Omental fat pad (tissue), 4 donors: ENCODE measurements around the gene RGPD6. TPM values are rescaled to one million over a fixed set of nuclear protein-coding genes. Genes with fewer than 3 reads are reported as not detected.
"Not testable (repeated sequence)": the region's sequence is repeated elsewhere in the genome, so short reads cannot be mapped to it uniquely, and the experiment has no call there.

ENCODE experiments used
- ATAC-seq: fragments of 150-250 bp; one replicate; pipeline ENCODE4 v1.9.1; 2016; ENCODE audit warnings: mild to moderate bottlenecking, moderate library complexity; ENCODE audit not compliant: low FRiP score
- DNase-seq: peaks from one replicate; pipeline ENCODE4 v3.0.0-alpha.2; 2019; ENCODE audit warnings: low spot score
- small RNA-seq: library from RNA; depleted of rRNA; stranded (forward); fragments of <200 nt; gene quantifications from one replicate; pipeline ENCODE3, GENCODE V24; 2016
- total RNA-seq, 4 donors: library from RNA; depleted of rRNA; stranded (reverse); fragments of >200 nt; gene quantifications; one replicate each; pipeline ENCODE4 v1.1.0, GENCODE V29; 2016

The RGPD6 gene
- total RNA-seq, 4 donors from 2014 or later: 39.5 to 67.1 (median 51.2) TPM

GRCh38 chr2:110494488-110494887 lies 82.5 kb downstream of the RGPD6 start:
- DNase-seq, ATAC-seq: not testable (repeated sequence)

DNA sequence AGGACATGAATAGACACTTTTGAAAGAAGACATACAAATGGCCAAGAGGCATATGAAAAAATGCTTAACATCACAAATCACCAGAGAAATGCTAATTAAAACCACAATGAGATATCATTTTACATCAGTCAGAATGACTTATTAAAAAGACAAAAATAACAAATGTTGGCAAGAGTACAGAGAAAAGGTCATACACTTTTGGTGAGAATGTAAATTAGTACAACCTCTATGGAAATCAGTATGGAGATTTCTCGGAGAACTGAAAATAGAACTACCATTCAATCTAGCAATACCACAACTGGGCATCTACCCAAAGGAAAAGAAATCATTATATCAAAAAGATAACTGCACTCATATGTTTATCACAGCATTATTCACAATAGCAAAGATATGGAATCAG lies 88.0 kb downstream of the RGPD6 start:
- ATAC-seq: not testable (repeated sequence)

GRCh38 chr2:110482697-110483096 lies 94.3 kb downstream of the RGPD6 start:
- not testable (repeated sequence) for DNase-seq, ATAC-seq

More for the DNA sequence above, 88.0 kb downstream of the RGPD6 start:
- DNase-seq: not testable (repeated sequence)

DNA sequence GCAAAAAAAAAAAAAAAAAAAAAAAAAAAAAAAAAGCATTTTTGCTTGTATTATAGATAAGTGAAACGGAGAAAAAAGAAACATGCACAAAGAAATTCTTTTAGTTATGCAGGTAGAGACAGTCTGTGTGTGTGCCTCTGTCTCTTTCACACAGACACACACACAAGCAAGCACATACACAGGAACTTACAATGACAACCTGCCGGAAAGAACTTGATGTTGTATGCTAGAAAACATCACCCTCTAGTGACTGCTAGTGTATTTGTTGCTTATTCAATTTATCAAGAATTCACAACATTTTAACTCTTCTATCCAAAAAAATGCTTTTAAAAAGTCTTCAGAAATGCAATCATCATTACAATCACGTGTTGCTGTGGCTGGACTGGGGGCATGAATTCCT lies 95.8 kb downstream of the RGPD6 start:
- not testable (repeated sequence) for ATAC-seq, DNase-seq

DNA sequence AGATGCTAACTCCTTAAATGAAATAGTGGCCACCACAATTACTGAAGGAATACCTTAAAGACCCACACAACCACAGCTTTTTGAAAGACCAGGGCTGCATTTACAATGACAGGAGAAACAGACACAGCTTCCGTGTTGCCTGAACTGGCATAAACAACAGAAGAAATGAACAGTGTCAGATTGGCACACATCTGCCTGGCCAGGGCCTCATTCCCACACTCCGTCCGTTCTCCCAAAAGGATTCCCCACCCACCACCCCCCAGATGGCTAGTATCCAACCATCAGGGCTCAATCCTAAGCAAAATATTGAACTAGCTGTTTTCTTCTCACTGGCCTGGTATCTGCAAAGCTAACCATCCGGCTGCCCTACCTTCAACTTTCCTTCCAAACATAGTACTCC lies 96.9 kb downstream of the RGPD6 start:
- DNase-seq, ATAC-seq: not testable (repeated sequence)

DNA sequence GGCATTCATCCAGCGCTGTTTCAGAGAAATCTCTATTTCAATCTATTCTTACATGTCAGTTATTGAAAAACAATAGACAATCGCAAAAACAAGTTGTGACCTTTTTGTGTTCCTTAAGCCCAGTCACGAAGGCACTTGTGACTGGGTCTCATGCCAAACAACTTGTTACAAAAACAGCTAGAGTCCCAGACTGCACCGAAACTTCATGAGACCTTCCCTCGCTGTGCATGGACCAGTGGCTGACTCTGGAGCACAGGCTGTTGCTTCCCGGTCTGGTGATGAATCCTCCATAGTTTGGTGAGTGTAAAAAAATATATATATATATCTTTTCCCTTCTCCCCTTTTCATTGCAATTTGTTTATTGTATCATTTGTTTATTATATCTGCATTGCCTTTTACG lies 99.7 kb downstream of the RGPD6 start:
- ATAC-seq, DNase-seq: not testable (repeated sequence)

DNA sequence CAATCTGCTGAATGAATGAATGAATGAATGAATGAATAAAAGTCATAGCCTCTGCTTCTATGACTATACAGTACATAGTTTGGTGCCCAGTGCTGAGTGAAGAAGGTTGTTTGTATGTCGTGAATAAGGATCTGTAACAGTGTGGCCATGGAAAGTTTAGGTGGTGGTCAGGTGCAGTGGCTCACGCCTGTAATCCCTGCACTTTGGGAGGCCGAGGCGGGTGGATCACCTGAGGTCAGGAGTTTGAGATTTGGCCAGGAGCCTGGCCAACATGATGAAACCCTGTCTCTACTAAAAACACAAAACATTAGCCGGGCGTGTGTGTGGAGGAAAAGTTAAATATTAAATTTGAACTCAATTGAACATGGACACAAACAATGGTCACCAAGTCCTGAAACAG lies 100.1 kb downstream of the RGPD6 start:
- not testable (repeated sequence) for DNase-seq, ATAC-seq

DNA sequence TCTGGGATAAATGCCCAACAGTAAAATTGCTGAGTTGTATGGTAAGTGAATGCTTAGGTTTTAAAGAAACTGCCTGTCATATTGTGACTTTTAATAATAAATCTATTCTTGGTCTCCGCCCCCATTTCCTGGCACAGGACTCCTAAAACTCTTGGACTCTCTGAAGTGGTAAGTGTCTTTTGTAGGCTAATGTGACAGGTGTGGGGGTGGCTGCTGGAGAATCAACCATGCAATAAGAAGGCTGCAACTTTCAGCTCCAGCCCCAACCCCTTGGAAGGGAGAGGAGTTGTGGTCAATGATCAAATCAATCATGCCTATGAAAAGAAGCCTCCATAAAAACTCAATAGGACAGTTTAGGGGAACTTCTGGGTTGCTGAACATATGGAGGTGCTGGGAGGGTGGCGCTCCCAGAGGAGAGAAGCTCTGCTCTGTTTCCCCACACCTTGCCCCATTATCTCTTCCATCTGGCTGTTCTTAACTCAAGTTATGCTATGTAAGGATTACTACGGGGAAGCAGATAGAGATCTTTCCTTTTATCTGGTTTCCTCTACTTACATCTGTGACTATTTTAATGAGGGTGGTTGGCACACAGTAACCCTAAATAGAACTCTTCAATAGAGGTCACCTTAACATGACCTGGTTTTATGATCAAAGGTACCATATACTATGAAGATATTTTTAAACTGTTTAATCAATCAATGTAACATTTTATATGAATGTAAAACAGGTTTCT lies 101.2 kb downstream of the RGPD6 start:
- DNase-seq, ATAC-seq: not testable (repeated sequence)

GRCh38 chr2:110474898-110475297 lies 102.1 kb downstream of the RGPD6 start:
- DNase-seq: not testable (repeated sequence)
- ATAC-seq: peak; percentile 64

GRCh38 chr2:110473059-110473358 lies 104.0 kb downstream of the RGPD6 start:
- ATAC-seq: not testable (repeated sequence)

DNA sequence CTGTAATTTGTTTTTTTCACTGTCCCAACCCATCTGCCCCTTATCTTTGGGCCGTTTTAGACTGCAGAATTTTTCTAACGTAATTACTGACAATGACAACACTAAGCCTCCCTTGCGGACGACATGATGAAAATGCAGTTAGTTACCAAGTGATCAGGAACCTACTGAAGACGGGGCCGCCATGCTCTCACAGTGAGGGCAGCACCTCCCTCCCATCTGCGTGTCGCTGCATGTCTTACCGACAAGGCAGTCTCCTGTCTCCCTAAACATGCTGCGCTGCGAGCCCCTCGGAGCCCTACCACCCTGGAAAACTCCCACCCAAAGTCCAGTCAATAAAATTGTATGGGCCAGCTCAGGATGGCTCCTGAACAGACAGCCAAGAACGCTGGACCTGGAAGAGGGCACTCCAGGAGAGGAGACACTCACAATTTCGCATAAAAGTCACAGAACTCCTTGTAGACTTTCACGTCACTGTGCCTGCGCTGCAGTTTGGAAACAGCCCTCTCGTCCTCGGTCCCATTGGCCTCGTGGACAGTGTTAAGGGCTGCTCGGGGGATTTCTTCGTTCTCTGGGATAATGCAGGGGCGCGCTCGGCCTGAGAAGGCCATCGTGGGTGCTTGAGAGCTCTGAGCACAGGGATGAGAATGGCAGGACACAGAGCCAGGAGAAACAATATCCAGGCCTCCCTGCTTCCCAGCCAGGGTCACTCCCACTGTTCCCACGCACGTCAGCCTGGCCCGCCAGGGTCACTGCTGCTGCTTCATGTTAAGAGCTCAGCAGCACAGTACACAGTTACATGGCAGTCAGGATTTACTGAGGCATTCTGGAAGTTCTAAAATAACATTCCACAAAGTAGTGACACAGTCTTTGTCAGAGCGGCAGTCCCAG lies 104.6 kb downstream of the RGPD6 start, which contains the start of gene LIMS4:
LIMS4 (minus strand) TSS at position 646 of the 888 bp plus-strand sequence; CDS start at position 608, 38 bp downstream.
- not testable (repeated sequence) for DNase-seq
- ATAC-seq: peak; percentile 75

More at GRCh38 chr2:110473059-110473358, 104.0 kb downstream of the RGPD6 start:
- not testable (repeated sequence) for DNase-seq

GRCh38 chr2:110468921-110469320 lies 108.1 kb downstream of the RGPD6 start:
- DNase-seq, ATAC-seq: not testable (repeated sequence)

- ATAC-seq: peak; percentile 78
- not testable (repeated sequence) for DNase-seq
These were observed 111.7 kb downstream of the RGPD6 start for GRCh38 chr2:110465312-110465711.

Small RNAs within 50 kb of the gene (small RNA-seq; reads per million reads assigned to genes)
- gene AC108938.1: not detected

Other genes starting within 250 kb of the RGPD6 start
- gene LIMS4, start 104.4 kb downstream of the RGPD6 start, total RNA-seq: 10 to 100 TPM in 1 of 4 donors, 1 to 10 TPM in 3; 2.0 to 20.2 (median 3.8) TPM
- gene BUB1, start 100.8 kb upstream of the RGPD6 start, total RNA-seq: 1 to 10 TPM in 2 of 4 donors, under 1 TPM in 2; 0.25 to 3.7 (median 1.4) TPM
- gene ACOXL, start 155.4 kb upstream of the RGPD6 start, total RNA-seq: under 1 TPM in 2 of 4 donors, not detected in 2; 0.12 to 0.84 TPM